ENCODE measurements around the gene FOXD4L1.
"Not testable (repeated sequence)": the region's sequence is repeated elsewhere in the genome, so short reads cannot be mapped to it uniquely, and the experiment has no call there.

DNA sequence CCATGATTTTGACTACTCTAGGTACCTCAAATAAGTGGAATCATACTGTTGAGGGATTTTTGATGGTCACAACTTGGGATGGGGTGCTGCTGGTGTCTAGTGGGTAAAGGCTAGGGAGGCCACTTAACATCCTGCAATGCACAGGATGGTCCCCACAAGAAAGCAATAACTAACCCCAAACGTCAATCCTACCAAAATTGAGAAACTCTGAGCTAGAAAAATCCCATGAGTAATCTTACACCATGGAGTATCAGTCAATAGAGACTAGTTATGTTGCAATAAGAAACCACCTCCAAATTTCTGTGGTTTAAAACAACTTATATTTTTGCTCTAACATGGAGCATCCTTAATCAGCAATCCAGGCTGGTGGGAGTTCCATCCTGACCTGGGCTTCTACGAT is 18.6 kb downstream of the FOXD4L1 start:
- TF ChIP-seq, protein P1, sequence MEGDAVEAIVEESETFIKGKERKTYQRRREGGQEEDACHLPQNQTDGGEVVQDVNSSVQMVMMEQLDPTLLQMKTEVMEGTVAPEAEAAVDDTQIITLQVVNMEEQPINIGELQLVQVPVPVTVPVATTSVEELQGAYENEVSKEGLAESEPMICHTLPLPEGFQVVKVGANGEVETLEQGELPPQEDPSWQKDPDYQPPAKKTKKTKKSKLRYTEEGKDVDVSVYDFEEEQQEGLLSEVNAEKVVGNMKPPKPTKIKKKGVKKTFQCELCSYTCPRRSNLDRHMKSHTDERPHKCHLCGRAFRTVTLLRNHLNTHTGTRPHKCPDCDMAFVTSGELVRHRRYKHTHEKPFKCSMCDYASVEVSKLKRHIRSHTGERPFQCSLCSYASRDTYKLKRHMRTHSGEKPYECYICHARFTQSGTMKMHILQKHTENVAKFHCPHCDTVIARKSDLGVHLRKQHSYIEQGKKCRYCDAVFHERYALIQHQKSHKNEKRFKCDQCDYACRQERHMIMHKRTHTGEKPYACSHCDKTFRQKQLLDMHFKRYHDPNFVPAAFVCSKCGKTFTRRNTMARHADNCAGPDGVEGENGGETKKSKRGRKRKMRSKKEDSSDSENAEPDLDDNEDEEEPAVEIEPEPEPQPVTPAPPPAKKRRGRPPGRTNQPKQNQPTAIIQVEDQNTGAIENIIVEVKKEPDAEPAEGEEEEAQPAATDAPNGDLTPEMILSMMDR (IDR thresholded peaks at IDR 0.05; ENCODE audit: low read depth, low read length, poor library complexity, severe bottlenecking), result not testable (repeated sequence)
- not testable (repeated sequence) for TF ChIP-seq EZH2phosphoT487 (IDR thresholded peaks at IDR 0.05; ENCODE audit: borderline replicate concordance, low read length)

Data from DOHH2 (cell line).